K562 (cell line): ENCODE results near the gene HEPHL1. TPM values are rescaled to one million over a fixed set of nuclear protein-coding genes. Genes with fewer than 3 reads are reported as not detected.

Experiments used
- ATAC-seq: fragments of 200-7000 bp; cut with Tn5 transposase; 3 replicates; pipeline ENCODE4 v1.9.1; 2020; ENCODE audit warnings: moderate library complexity
- BruUV-seq: library from RNA; stranded (reverse); fragments of 400-500 nt; replicated peaks from 2 replicates; lab custom pipeline; 2021; lab: Mats Ljungman, UMichigan
- CTCF ChIA-PET: fragments of 300-600 bp; formaldehyde crosslinking; extraction: SDS; loops from one replicate; lab custom pipeline; 2021; ENCODE audit warnings: low intra/inter-chr PET ratio; lab: Yijun Ruan, JAX
- POLR2A ChIA-PET: fragments of 300-600, 350-650 bp; sonication (Branson Sonifier 250); formaldehyde crosslinking; extraction: SDS; loops from one replicate; lab custom pipeline; 2021; ENCODE audit warnings: antibody characterized with exemption, inconsistent platforms; lab: Yijun Ruan, JAX
- DNase-seq, 4 experiments: peaks; one replicate each; pipeline versions ENCODE4 v3.0.0 to v3.0.0-alpha.2; 2011 to 2018; ENCODE audit warnings: low spot score in 3 of 4, mixed read lengths in 3 of 4; ENCODE audit errors: extremely low read depth in 1 of 4
- FAIRE-seq: peaks from 2 replicates; lab custom pipeline; 2011; peaks lifted over from hg19 to GRCh38; lab: Jason Lieb, UNC
- H2AFZ ChIP-seq: 2 replicates; pipeline ENCODE4 v1.6.0; 2011; ENCODE audit warnings: low read depth, low read length, control low read depth, inconsistent platforms
- H3K27ac ChIP-seq: fragments of 200-600 bp; 3 replicates; pipeline ENCODE4 v1.8.0; 2011; ENCODE audit warnings: low read depth, mild to moderate bottlenecking, control low read depth, inconsistent platforms, low read length, moderate library complexity, mixed read lengths; ENCODE audit errors: extremely low read depth
- H3K27me3 ChIP-seq, 2 experiments: fragments of 300-600 bp in 1 of 2; 2 replicates in 1 of 2; 3 replicates in 1 of 2; pipeline versions ENCODE4 v1.6.0 to v1.8.0; 2011; ENCODE audit warnings: inconsistent platforms in 2 of 2, low read length in 2 of 2, mild to moderate bottlenecking in 1 of 2, mixed read lengths in 1 of 2, moderate library complexity in 1 of 2; ENCODE audit not compliant: control insufficient read depth in 2 of 2, insufficient read depth in 2 of 2
- H3K36me3 ChIP-seq: fragments of 300-600 bp; 3 replicates; pipeline ENCODE4 v1.8.0; 2011; ENCODE audit warnings: mild to moderate bottlenecking, low read length, inconsistent platforms; ENCODE audit not compliant: control insufficient read depth, insufficient read depth
- H3K4me1 ChIP-seq, 2 experiments: fragments of 200-600 bp in 1 of 2; replicated peaks in 1 of 2; 2 replicates in 1 of 2; 3 replicates in 1 of 2; pipeline versions ENCODE4 v1.5.1 to v1.8.0; 2011; ENCODE audit warnings: inconsistent platforms in 2 of 2, low read length in 2 of 2, mild to moderate bottlenecking in 1 of 2, mixed read lengths in 1 of 2, moderate library complexity in 1 of 2; ENCODE audit not compliant: control insufficient read depth in 2 of 2, insufficient read depth in 2 of 2
- H3K4me2 ChIP-seq: 2 replicates; pipeline ENCODE4 v1.6.1; 2011; ENCODE audit warnings: low read length, control low read depth, inconsistent platforms, mixed read lengths; ENCODE audit not compliant: insufficient read depth
- H3K4me3 ChIP-seq: fragments of 200-600 bp; sonication (generic), shearing (Covaris generic); 2 replicates; pipeline ENCODE4 v1.5.1; 2016; ENCODE audit warnings: control low read depth, inconsistent platforms
- H3K79me2 ChIP-seq: fragments of 200-600 bp; 3 replicates; pipeline ENCODE4 v1.8.0; 2011; ENCODE audit warnings: low read length, inconsistent platforms; ENCODE audit not compliant: control insufficient read depth, insufficient read depth
- H3K9ac ChIP-seq, 2 experiments: 2 replicates each; pipeline versions ENCODE4 v1.6.0 to v1.6.1; 2011; ENCODE audit warnings: low read depth in 2 of 2, low read length in 2 of 2, control low read depth in 1 of 2, inconsistent platforms in 1 of 2, mild to moderate bottlenecking in 1 of 2, mixed read lengths in 1 of 2; ENCODE audit not compliant: insufficient read depth in 1 of 2
- H3K9me1 ChIP-seq: one replicate; pipeline ENCODE4 v1.6.0; 2011; ENCODE audit warnings: inconsistent platforms, mild to moderate bottlenecking, low read length, moderate library complexity; ENCODE audit not compliant: control insufficient read depth, insufficient read depth
- H3K9me3 ChIP-seq: replicated peaks from 2 replicates; pipeline ENCODE4 v1.5.1; 2011; ENCODE audit warnings: low read depth, low read length, inconsistent platforms; ENCODE audit not compliant: control insufficient read depth, insufficient read depth
- H4K20me1 ChIP-seq: replicated peaks from 2 replicates; pipeline ENCODE4 v1.6.1; 2011; ENCODE audit warnings: low read length, inconsistent platforms, mixed read lengths; ENCODE audit not compliant: control insufficient read depth, insufficient read depth
- NCOA1 ChIP-seq: fragments of 450-650 bp; IDR thresholded peaks from 2 replicates; pipeline ENCODE4 v1.6.1; 2016; ENCODE audit warnings: low read depth
- NFIC ChIP-seq: fragments of 450-650 bp; IDR thresholded peaks from 2 replicates; pipeline ENCODE4 v1.6.1; 2017; ENCODE audit warnings: mild to moderate bottlenecking, inconsistent platforms
- NR2C2 ChIP-seq, 2 experiments: fragments of 200-800 bp in 1 of 2; sonication (Bioruptor generic) in 1 of 2; sonication (generic) in 1 of 2; formaldehyde crosslinking in 1 of 2; IDR thresholded peaks; 2 replicates each; pipeline versions ENCODE4 v1.6.1 to v1.8.0; 2016 to 2022; ENCODE audit warnings: mild to moderate bottlenecking in 1 of 2, missing compliant biosample characterization in 1 of 2, missing genetic modification characterization in 1 of 2, missing genetic modification reagents in 1 of 2
- PHF21A ChIP-seq: fragments of 450-650 bp; IDR thresholded peaks from 2 replicates; pipeline ENCODE4 v1.6.1; 2017; ENCODE audit warnings: low read depth, borderline replicate concordance
- RAD51 ChIP-seq: fragments of 450-650 bp; IDR thresholded peaks from 2 replicates; pipeline ENCODE4 v1.7.1; 2016; ENCODE audit warnings: low read depth, mild to moderate bottlenecking, borderline replicate concordance
- RUNX1 ChIP-seq: sonication (generic); IDR thresholded peaks from 2 replicates; pipeline ENCODE4 v1.6.1; 2016; ENCODE audit warnings: antibody characterized with exemption, low read depth
- TCF7 ChIP-seq: sonication (generic); IDR thresholded peaks from 2 replicates; pipeline ENCODE4 v1.6.1; 2016; ENCODE audit warnings: antibody characterized with exemption, borderline replicate concordance
- ZBTB11 ChIP-seq, 3 experiments: fragments of 200-800 bp in 1 of 3; fragments of 250-450 bp in 1 of 3; fragments of 450-650 bp in 1 of 3; sonication (Bioruptor Pico) in 1 of 3; sonication (Bioruptor generic) in 1 of 3; formaldehyde crosslinking in 1 of 3; IDR thresholded peaks; 2 replicates each; pipeline versions ENCODE4 v1.6.1 to v1.8.0; 2016 to 2022; ENCODE audit warnings: mild to moderate bottlenecking in 2 of 3, missing genetic modification characterization in 2 of 3, missing compliant biosample characterization in 1 of 3, moderate library complexity in 1 of 3
- WGBS: fragments of 100-300 bp; shearing (Covaris generic); methylation state at CpG from one replicate; pipeline ENCODE4 v1.1.6; 2016; ENCODE audit warnings: low coverage, mixed read lengths; ENCODE audit not compliant: insufficient coverage; ENCODE audit errors: missing lambda C conversion rate; 5-methylcytosine and 5-hydroxymethylcytosine counted together
- in situ Hi-C: fragments of 300-500 bp; cut with MboI; formaldehyde crosslinking; loops from 4 replicates; pipeline ENCODE4 v1.15.0; 2018; ENCODE audit warnings: inconsistent platforms, mixed read lengths
- intact Hi-C: fragments of 100-400 bp; cut with micrococcal nuclease; formaldehyde crosslinking; loops from 2 replicates; pipeline ENCODE4 v1.14.2; 2022
- polyA plus RNA-seq, 8 experiments: library from polyadenylated mRNA; depleted of rRNA in 4 of 8; stranded (reverse) in 5 of 8; unstranded in 3 of 8; fragments of >200 nt; fragmentation: Nextera tagmentation in 2 of 8; fragmentation: Illumina TruSeq in 1 of 8; extraction: Ambion mirVana in 2 of 8; extraction: Trizol in 1 of 8; gene quantifications; 2 replicates each; pipeline versions ENCODE4 v1.2.1 to v1.2.3, GENCODE V29; 2011 to 2014; ENCODE audit warnings: inconsistent platforms in 1 of 8, missing spikeins in 1 of 8
- total RNA-seq, 7 experiments: library from RNA; depleted of rRNA in 6 of 7; stranded (reverse); fragments of >200 nt in 6 of 7; fragmentation: Illumina TruSeq in 2 of 7; extraction: Trizol in 2 of 7; gene quantifications; 2 replicates each; pipeline versions ENCODE4 v1.2.1 to v1.2.3, GENCODE V29; 2011 to 2021; ENCODE audit warnings: low replicate concordance in 1 of 7

The HEPHL1 gene
- total and polyA plus RNA-seq, 9 of the 15 experiments (the other 6 are each of a cell fraction or from before 2014, with no cell fraction given), result 0.01 TPM; not detected in 8

DNA sequence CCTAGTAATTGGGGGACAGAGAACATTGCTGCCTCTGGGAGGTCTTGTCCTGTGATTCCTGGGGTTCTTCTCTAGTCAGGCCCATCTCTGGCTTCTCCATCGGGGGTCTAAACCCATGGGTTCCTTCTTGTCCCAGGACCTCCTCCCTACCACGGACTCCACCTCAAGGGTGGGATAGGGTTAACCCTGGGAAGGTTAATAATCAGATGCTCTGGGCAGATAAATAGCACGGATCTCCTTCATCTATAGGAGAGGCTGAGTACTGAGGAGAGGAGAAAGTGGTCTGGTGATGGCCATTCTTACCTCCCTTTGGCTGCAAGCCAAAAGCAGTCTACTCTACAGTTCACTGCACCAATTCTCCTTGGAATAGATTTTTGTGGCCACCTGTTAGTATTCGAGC, 10.5 kb downstream of the HEPHL1 start:
- Histone ChIP-seq H3K27me3 (no peaks in the 10 kb centered on the region), H3K4me1 (no peaks in the 10 kb centered on the region; a peak in 1 of 5 replicates), H2AFZ (no peak overlapping the region), H3K79me2 (no peaks in the 10 kb centered on the region), H3K36me3 (no peaks in the 10 kb centered on the region), H3K9me3 (peaks cover 3% of the 10 kb centered on the region; the same call in 1 of the 2 replicates), H3K9me1 (no peaks in the 10 kb centered on the region), H3K27ac (no peak overlapping the region), H3K4me2 (no peak overlapping the region), H3K9ac (no peak overlapping the region), H4K20me1 (no peaks in the 10 kb centered on the region), H3K4me3 (no peak overlapping the region)
- no peak for DNase-seq
- in situ Hi-C loops, result no loop called here
- WGBS, result 15% methylated on average over 4 of the region's 4 CpGs
- no peak for ATAC-seq
- CTCF ChIA-PET, result no interaction called here
- intact Hi-C loops, result no loop called here
- POLR2A ChIA-PET, result interaction anchor here (0.6 kb wide), 1 partner anchor 16 kb away, joined by 3 read pairs; no protein-coding TSS in a partner anchor
- no peak for FAIRE-seq
- no TSS peak for BruUV-seq
- TF ChIP-seq PHF21A (no peak), TCF7 (no peak), NFIC (peak; percentile 83)

GRCh38 chr11:94032066-94032465, 10.9 kb downstream of the HEPHL1 start:
- no peak overlapping the region for H3K9ac ChIP-seq
- H3K4me2 ChIP-seq, result no peak overlapping the region
- H3K9me1 ChIP-seq, result no peaks in the 10 kb centered on the region
- DNase-seq (no peak), FAIRE-seq (no peak), ATAC-seq (no peak)
- no peak overlapping the region for H3K27ac ChIP-seq
- no peaks in the 10 kb centered on the region for H3K79me2 ChIP-seq
- WGBS, result 30% methylated on average over 5 of the region's 5 CpGs
- no peaks in the 10 kb centered on the region; a peak in 1 of 5 replicates for H3K4me1 ChIP-seq
- intact Hi-C loops, result no loop called here
- H3K27me3 ChIP-seq, result no peaks in the 10 kb centered on the region
- in situ Hi-C loops, result no loop called here
- no peaks in the 10 kb centered on the region for H4K20me1 ChIP-seq
- H3K9me3 ChIP-seq, result peaks cover 3% of the 10 kb centered on the region; the same call in 1 of the 2 replicates
- no TSS peak for BruUV-seq
- POLR2A ChIA-PET, result interaction anchor here (0.6 kb wide), 1 partner anchor 16 kb away, joined by 3 read pairs; no protein-coding TSS in a partner anchor
- H3K4me3 ChIP-seq, result no peak overlapping the region
- CTCF ChIA-PET, result no interaction called here
- H3K36me3 ChIP-seq, result no peaks in the 10 kb centered on the region
- H2AFZ ChIP-seq, result no peak overlapping the region
- TF ChIP-seq ZBTB11 (CRISPR knock-in tag; IDR thresholded peaks at IDR 0.05) (no peak), RUNX1 (no peak), RAD51 (no peak), NR2C2 (CRISPR knock-in tag; IDR thresholded peaks at IDR 0.05) (no peak), NR2C2 (tag; IDR thresholded peaks at IDR 0.05) (no peak), NCOA1 (no peak)
